ENCODE data around the gene RAB36.

GRCh38 chr22:23213022-23213555 lies 67.8 kb downstream of the RAB36 start:
- no peak for TF ChIP-seq CTCF (conservative IDR thresholded peaks at IDR 0.05; ENCODE audit: low read depth, low read length)
- TF ChIP-seq EZH2phosphoT487 (IDR thresholded peaks at IDR 0.05; ENCODE audit: borderline replicate concordance, low read length), result no peak
- no peak for TF ChIP-seq EZH2 (IDR thresholded peaks at IDR 0.05; ENCODE audit: low read length, unreplicated experiment)

Measured in PC-3 (cell line).